SK-N-MC (cell line): ENCODE data around the gene PRX.

Experiments
- DNase-seq: peaks from one replicate; pipeline ENCODE4 v3.0.0-alpha.2; 2011; ENCODE audit warnings: low read depth, low spot score
- H3K27ac ChIP-seq: fragments of 200-600 bp; sonication (generic); 2 replicates; pipeline ENCODE4 v1.5.1; 2016; ENCODE audit warnings: mixed run types
- H3K36me3 ChIP-seq: fragments of 200-600 bp; sonication (generic); 2 replicates; pipeline ENCODE4 v1.6.1; 2017; ENCODE audit warnings: antibody characterized with exemption, low read length, mixed read lengths; ENCODE audit not compliant: insufficient read depth
- H3K4me3 ChIP-seq: fragments of 200-600 bp; sonication (generic); 2 replicates; pipeline ENCODE4 v1.5.1; 2016
- H3K9ac ChIP-seq: fragments of 200-600 bp; sonication (generic); 2 replicates; pipeline ENCODE4 v1.8.0; 2017; ENCODE audit warnings: mixed run types, mixed read lengths; ENCODE audit not compliant: insufficient read length
- H3K9me3 ChIP-seq: fragments of 200-600 bp; sonication (generic); 2 replicates; pipeline ENCODE4 v1.6.1; 2017; ENCODE audit warnings: low read depth, mild to moderate bottlenecking, antibody characterized with exemption, low read length, moderate library complexity, mixed read lengths
- EZH2 ChIP-seq: fragments of 200-600 bp; sonication (generic); IDR thresholded peaks from one replicate; pipeline ENCODE4 v1.6.1; 2017; ENCODE audit warnings: antibody characterized with exemption
- FOXP2 ChIP-seq: optimal IDR thresholded peaks from 2 replicates; pipeline ENCODE3; 2011; ENCODE audit warnings: mild to moderate bottlenecking, moderate library complexity; ENCODE audit not compliant: insufficient read depth; ENCODE audit errors: extremely low read length, control extremely low read depth
- POLR2AphosphoS5 ChIP-seq: IDR thresholded peaks from 2 replicates; pipeline ENCODE4 v1.6.1; 2012; ENCODE audit warnings: mild to moderate bottlenecking, low read depth, low read length, borderline replicate concordance

PRX gene

GRCh38 chr19:40389404-40390083 is 23.6 kb downstream of the PRX start:
- Histone ChIP-seq H3K9me3 (no peaks in the 10 kb centered on the region), H3K4me3 (no peak overlapping the region), H3K36me3 (no peaks in the 10 kb centered on the region), H3K9ac (no peak overlapping the region), H3K27ac (no peak overlapping the region)
- DNase-seq, result no peak
- no peak for TF ChIP-seq EZH2
- no peak for TF ChIP-seq POLR2AphosphoS5
- TF ChIP-seq FOXP2, result no peak

- TF ChIP-seq FOXP2 (no peak), EZH2 (no peak), POLR2AphosphoS5 (no peak)
- Histone ChIP-seq H3K36me3 (no peaks in the 10 kb centered on the region), H3K4me3 (no peak overlapping the region), H3K9ac (no peak overlapping the region), H3K27ac (no peak overlapping the region), H3K9me3 (no peaks in the 10 kb centered on the region)
- no peak for DNase-seq
Observed at GRCh38 chr19:40388481-40388880, 24.7 kb downstream of the PRX start.

- no peak for DNase-seq
- Histone ChIP-seq H3K9ac (no peak overlapping the region), H3K27ac (no peak overlapping the region), H3K9me3 (no peaks in the 10 kb centered on the region), H3K36me3 (no peaks in the 10 kb centered on the region), H3K4me3 (no peak overlapping the region)
- TF ChIP-seq POLR2AphosphoS5, result no peak
- no peak for TF ChIP-seq FOXP2
- no peak for TF ChIP-seq EZH2
Observed at GRCh38 chr19:40387155-40387554, 26.0 kb downstream of the PRX start.

DNA sequence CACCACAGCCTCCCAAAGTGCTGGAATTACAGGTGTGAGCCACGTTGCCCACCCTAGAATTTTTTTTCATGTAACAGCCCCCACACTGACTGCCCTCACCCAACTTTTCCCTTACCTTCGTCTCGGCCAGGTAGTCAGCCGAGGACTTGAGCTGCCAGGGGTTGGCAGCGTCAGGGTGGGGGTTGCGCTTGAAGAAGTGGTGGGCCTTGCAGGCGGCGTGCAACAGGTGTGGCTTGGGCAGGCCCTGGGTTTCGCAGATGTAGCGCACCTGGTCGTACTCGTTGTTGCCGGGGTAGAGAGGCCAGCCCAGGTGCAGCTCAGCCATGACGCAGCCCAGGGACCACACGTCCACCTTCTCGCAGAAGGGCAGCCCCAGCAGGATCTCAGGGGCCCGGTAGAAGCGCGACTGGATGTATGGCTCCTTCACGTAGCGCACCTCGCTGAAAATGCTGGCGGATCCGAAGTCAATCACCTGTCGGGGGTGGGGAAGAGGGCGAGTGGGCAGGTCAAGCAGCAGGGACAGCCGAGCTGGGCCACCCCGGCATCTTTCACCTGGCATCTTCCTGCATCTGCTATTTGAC is 29.4 kb downstream of the PRX start:
- no peaks in the 10 kb centered on the region for H3K9me3 ChIP-seq
- no peak overlapping the region for H3K9ac ChIP-seq
- no peak for DNase-seq
- no peaks in the 10 kb centered on the region; the same call in 1 of the 2 replicates for H3K36me3 ChIP-seq
- H3K27ac ChIP-seq, result no peak overlapping the region
- no peak overlapping the region for H3K4me3 ChIP-seq
- no peak for TF ChIP-seq EZH2
- no peak for TF ChIP-seq POLR2AphosphoS5
- TF ChIP-seq FOXP2, result no peak

GRCh38 chr19:40381321-40381720 is 31.9 kb downstream of the PRX start:
- no peak for DNase-seq
- no peaks in the 10 kb centered on the region; the same call in 1 of the 2 replicates for H3K36me3 ChIP-seq
- TF ChIP-seq FOXP2 (no peak), POLR2AphosphoS5 (no peak), EZH2 (no peak)
- H3K9me3 ChIP-seq, result no peaks in the 10 kb centered on the region
- H3K9ac ChIP-seq, result no peak overlapping the region
- no peak overlapping the region for H3K27ac ChIP-seq
- no peak overlapping the region for H3K4me3 ChIP-seq

DNA sequence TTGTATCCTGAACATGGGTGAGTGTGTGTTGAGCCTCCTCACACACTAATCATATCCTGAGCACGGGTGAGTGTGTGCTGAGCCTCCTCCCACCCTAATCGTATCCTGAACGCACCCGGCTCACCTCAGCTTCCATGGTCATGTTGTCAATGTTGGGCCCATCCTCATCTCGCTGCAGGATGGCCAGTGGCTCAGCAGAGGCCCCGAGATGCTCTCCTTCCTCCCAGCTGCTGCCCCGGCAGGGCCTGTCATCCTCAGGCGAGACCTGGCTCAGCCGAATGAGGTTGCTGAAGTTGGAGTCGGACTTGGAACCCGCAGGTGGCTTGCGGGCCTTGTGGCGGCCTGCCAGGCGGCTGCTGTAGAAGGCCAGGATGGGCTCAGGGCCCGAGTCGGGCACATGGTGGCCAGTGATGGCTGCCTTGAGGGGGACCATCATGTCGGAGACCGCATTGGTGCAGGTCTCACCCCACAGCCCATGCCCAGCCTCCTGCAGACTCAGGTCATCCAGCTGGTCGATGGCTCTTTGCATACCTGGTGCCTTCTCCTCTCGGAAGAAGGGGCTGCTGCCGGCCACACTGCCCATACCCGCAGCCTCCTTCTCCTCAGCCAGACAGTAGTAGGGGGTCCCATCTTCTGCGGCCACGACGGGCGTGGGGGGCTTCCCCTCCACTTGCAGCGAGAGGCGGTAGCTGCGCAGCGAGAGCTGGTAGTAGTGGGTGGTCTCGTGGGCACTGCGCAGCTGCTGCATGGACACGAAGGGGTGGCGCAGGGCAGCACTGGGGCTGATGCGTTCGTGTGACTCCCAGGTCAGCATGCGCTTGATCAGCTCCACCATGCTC is 32.8 kb downstream of the PRX start:
- no peak overlapping the region for H3K27ac ChIP-seq
- no peaks in the 10 kb centered on the region for H3K9me3 ChIP-seq
- TF ChIP-seq EZH2, result no peak
- no peak for TF ChIP-seq POLR2AphosphoS5
- TF ChIP-seq FOXP2, result no peak
- no peak overlapping the region for H3K9ac ChIP-seq
- H3K36me3 ChIP-seq, result no peaks in the 10 kb centered on the region; the same call in 1 of the 2 replicates
- H3K4me3 ChIP-seq, result no peak overlapping the region
- no peak for DNase-seq

- no peak overlapping the region for H3K9ac ChIP-seq
- H3K4me3 ChIP-seq, result no peak overlapping the region
- TF ChIP-seq EZH2, result no peak
- no peak for TF ChIP-seq FOXP2
- no peak for TF ChIP-seq POLR2AphosphoS5
- no peaks in the 10 kb centered on the region; the same call in 1 of the 2 replicates for H3K36me3 ChIP-seq
- DNase-seq, result no peak
- no peaks in the 10 kb centered on the region for H3K9me3 ChIP-seq
- no peak overlapping the region for H3K27ac ChIP-seq
Observed at GRCh38 chr19:40379446-40380198, 33.6 kb downstream of the PRX start.
